Astrocyte (in vitro differentiated cells and primary cell): Measurements from ENCODE around the gene DDX27. TPM values are rescaled to one million over a fixed set of nuclear protein-coding genes. Genes with fewer than 3 reads are reported as not detected.

Experiments
- DNase-seq: peaks from one replicate; pipeline ENCODE4 v3.0.0-alpha.2; 2010; ENCODE audit warnings: low read depth
- FAIRE-seq: peaks from 2 replicates; lab custom pipeline; 2011; peaks lifted over from hg19 to GRCh38; lab: Jason Lieb, UNC
- H2AFZ ChIP-seq: 2 replicates; pipeline ENCODE4 v1.6.0; 2012; ENCODE audit warnings: low read depth, low read length, inconsistent platforms
- H3K27ac ChIP-seq: 2 replicates; pipeline ENCODE4 v1.5.1; 2011; ENCODE audit warnings: low read depth, low read length, inconsistent platforms
- H3K27me3 ChIP-seq: 2 replicates; pipeline ENCODE4 v1.6.0; 2011; ENCODE audit warnings: low read length, inconsistent platforms; ENCODE audit not compliant: insufficient read depth
- H3K36me3 ChIP-seq: 2 replicates; pipeline ENCODE4 v1.5.1; 2011; ENCODE audit warnings: low read length, inconsistent platforms; ENCODE audit not compliant: insufficient read depth
- H3K4me1 ChIP-seq: 2 replicates; pipeline ENCODE4 v1.5.1; 2011; ENCODE audit warnings: low read length, inconsistent platforms; ENCODE audit not compliant: insufficient read depth
- H3K4me2 ChIP-seq: 2 replicates; pipeline ENCODE4 v1.6.0; 2012; ENCODE audit warnings: low read length, inconsistent platforms
- H3K4me3 ChIP-seq: 2 replicates; pipeline ENCODE4 v1.5.1; 2011; ENCODE audit warnings: low read depth, mild to moderate bottlenecking, low read length, inconsistent platforms; ENCODE audit not compliant: insufficient read depth
- H3K79me2 ChIP-seq: 2 replicates; pipeline ENCODE4 v1.6.0; 2012; ENCODE audit warnings: mild to moderate bottlenecking, low read length, inconsistent platforms; ENCODE audit not compliant: insufficient read depth
- H3K9ac ChIP-seq: 2 replicates; pipeline ENCODE4 v1.6.0; 2012; ENCODE audit warnings: mild to moderate bottlenecking, low read length, inconsistent platforms
- H3K9me3 ChIP-seq: 2 replicates; pipeline ENCODE4 v1.5.1; 2012; ENCODE audit warnings: low read depth, mild to moderate bottlenecking, low read length, inconsistent platforms; ENCODE audit not compliant: insufficient read depth
- H4K20me1 ChIP-seq: 2 replicates; pipeline ENCODE4 v1.6.0; 2012; ENCODE audit warnings: low read length, inconsistent platforms; ENCODE audit not compliant: insufficient read depth
- H3K27ac Mint-ChIP-seq: one replicate; pipeline ENCODE4 v1.8.0; 2021; ENCODE audit warnings: mild to moderate bottlenecking, mixed read lengths; ENCODE audit not compliant: unreplicated experiment
- H3K27me3 Mint-ChIP-seq: one replicate; pipeline ENCODE4 v1.8.0; 2021; ENCODE audit warnings: low read depth, mixed read lengths; ENCODE audit not compliant: unreplicated experiment
- H3K36me3 Mint-ChIP-seq: one replicate; pipeline ENCODE4 v1.8.0; 2021; ENCODE audit warnings: low read depth, mixed read lengths; ENCODE audit not compliant: unreplicated experiment
- H3K4me1 Mint-ChIP-seq: one replicate; pipeline ENCODE4 v1.8.0; 2021; ENCODE audit warnings: low read depth, mixed read lengths; ENCODE audit not compliant: unreplicated experiment
- H3K4me3 Mint-ChIP-seq: one replicate; pipeline ENCODE4 v1.8.0; 2021; ENCODE audit warnings: mild to moderate bottlenecking, moderate library complexity, mixed read lengths; ENCODE audit not compliant: unreplicated experiment
- H3K9me3 Mint-ChIP-seq: one replicate; pipeline ENCODE4 v1.8.0; 2021; ENCODE audit warnings: mild to moderate bottlenecking, mixed read lengths; ENCODE audit not compliant: unreplicated experiment
- CTCF ChIP-seq: IDR thresholded peaks from 2 replicates; pipeline ENCODE4 v1.5.1; 2011; ENCODE audit warnings: low read depth, mild to moderate bottlenecking, inconsistent platforms, low read length, moderate library complexity; ENCODE audit not compliant: insufficient read depth
- EZH2 ChIP-seq: IDR thresholded peaks from 2 replicates; pipeline ENCODE4 v1.6.1; 2012; ENCODE audit warnings: mild to moderate bottlenecking, low read length, inconsistent platforms; ENCODE audit not compliant: insufficient read depth
- total RNA-seq: library from RNA; stranded (reverse); gene quantifications from 2 replicates; pipeline ENCODE4 v1.2.1, GENCODE V29; 2021

DDX27 gene
- total RNA-seq, 1 donor from 2014 or later: 38.3 TPM

GRCh38 chr20:49288784-49289696, 69.8 kb downstream of the DDX27 start:
- Mint-ChIP-seq H3K4me1 (peaks cover 61% of the 10 kb centered on the region), H3K4me3 (peak overlapping the region; percentile 99), H3K27ac (peak overlapping the region; percentile 90), H3K9me3 (peaks cover 6% of the 10 kb centered on the region), H3K27me3 (no peaks in the 10 kb centered on the region), H3K36me3 (peaks cover 45% of the 10 kb centered on the region)
- no peak overlapping the region for H2AFZ ChIP-seq
- H3K4me3 ChIP-seq: no peak overlapping the region
- H3K9ac ChIP-seq: no peak overlapping the region
- peaks cover 13% of the 10 kb centered on the region for H3K9me3 ChIP-seq
- H3K4me1 ChIP-seq: peaks cover 35% of the 10 kb centered on the region
- peaks cover 91% of the 10 kb centered on the region for H4K20me1 ChIP-seq
- no peaks in the 10 kb centered on the region for H3K27me3 ChIP-seq
- H3K79me2 ChIP-seq: peaks cover 40% of the 10 kb centered on the region
- DNase-seq: no peak
- H3K4me2 ChIP-seq: peak overlapping the region; percentile 91
- peak overlapping the region; percentile 40 for H3K27ac ChIP-seq
- no peak for TF ChIP-seq EZH2
- TF ChIP-seq CTCF: no peak
- H3K36me3 ChIP-seq: peaks cover 75% of the 10 kb centered on the region
- FAIRE-seq: no peak

- no peak overlapping the region for H3K4me2 ChIP-seq
- Mint-ChIP-seq H3K9me3 (peaks cover 6% of the 10 kb centered on the region), H3K36me3 (peaks cover 35% of the 10 kb centered on the region), H3K27ac (peak overlapping the region; percentile 88), H3K27me3 (no peaks in the 10 kb centered on the region), H3K4me3 (peak overlapping the region; percentile 3), H3K4me1 (peaks cover 52% of the 10 kb centered on the region)
- H3K9me3 ChIP-seq: peaks cover 13% of the 10 kb centered on the region
- no peak overlapping the region for H3K27ac ChIP-seq
- no peaks in the 10 kb centered on the region for H3K27me3 ChIP-seq
- peaks cover 77% of the 10 kb centered on the region for H4K20me1 ChIP-seq
- peaks cover 28% of the 10 kb centered on the region for H3K4me1 ChIP-seq
- H3K79me2 ChIP-seq: peaks cover 24% of the 10 kb centered on the region
- no peak for DNase-seq
- H2AFZ ChIP-seq: no peak overlapping the region
- no peak overlapping the region for H3K4me3 ChIP-seq
- no peak for FAIRE-seq
- no peak overlapping the region for H3K9ac ChIP-seq
- H3K36me3 ChIP-seq: peaks cover 60% of the 10 kb centered on the region
- TF ChIP-seq CTCF: no peak
- no peak for TF ChIP-seq EZH2
Observed at GRCh38 chr20:49290608-49291191, 71.5 kb downstream of the DDX27 start.
